ENCODE results near the gene PARD3.

DNA sequence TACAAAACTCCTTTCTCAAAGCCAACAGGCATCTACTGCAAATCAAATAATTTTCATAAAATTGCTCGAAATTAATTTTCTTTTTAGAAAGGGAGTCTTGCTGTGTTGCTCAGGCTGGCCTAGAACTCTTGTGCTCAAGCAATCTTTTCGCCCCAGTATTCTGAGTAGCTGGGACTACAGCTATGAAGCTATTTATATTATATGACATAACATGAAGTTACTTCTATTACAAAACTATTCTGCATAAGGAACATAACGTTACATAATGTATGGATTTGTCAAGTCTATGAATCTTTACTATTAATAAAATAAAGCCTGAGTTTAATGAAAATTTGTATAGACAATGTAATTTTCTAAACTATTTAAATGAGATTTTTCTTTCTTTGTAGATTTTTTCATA is 415.0 kb downstream of the PARD3 start:
- TF ChIP-seq, protein P1, sequence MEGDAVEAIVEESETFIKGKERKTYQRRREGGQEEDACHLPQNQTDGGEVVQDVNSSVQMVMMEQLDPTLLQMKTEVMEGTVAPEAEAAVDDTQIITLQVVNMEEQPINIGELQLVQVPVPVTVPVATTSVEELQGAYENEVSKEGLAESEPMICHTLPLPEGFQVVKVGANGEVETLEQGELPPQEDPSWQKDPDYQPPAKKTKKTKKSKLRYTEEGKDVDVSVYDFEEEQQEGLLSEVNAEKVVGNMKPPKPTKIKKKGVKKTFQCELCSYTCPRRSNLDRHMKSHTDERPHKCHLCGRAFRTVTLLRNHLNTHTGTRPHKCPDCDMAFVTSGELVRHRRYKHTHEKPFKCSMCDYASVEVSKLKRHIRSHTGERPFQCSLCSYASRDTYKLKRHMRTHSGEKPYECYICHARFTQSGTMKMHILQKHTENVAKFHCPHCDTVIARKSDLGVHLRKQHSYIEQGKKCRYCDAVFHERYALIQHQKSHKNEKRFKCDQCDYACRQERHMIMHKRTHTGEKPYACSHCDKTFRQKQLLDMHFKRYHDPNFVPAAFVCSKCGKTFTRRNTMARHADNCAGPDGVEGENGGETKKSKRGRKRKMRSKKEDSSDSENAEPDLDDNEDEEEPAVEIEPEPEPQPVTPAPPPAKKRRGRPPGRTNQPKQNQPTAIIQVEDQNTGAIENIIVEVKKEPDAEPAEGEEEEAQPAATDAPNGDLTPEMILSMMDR (IDR thresholded peaks at IDR 0.05; ENCODE audit: poor library complexity): no peak
- TF ChIP-seq EZH2phosphoT487 (IDR thresholded peaks at IDR 0.05; ENCODE audit: low read depth, severe bottlenecking, unreplicated experiment): no peak
